ENCODE data around the gene UBASH3A. TPM values are rescaled to one million over a fixed set of nuclear protein-coding genes. Genes with fewer than 3 reads are reported as not detected.

UBASH3A gene
- polyA plus RNA-seq, 2 of the 4 experiments (the other 2 are of a cell fraction): not detected

GRCh38 chr21:42381347-42381984, 22.2 kb upstream of the UBASH3A start:
- 0% methylated on average over 1 of the region's 1 CpG for WGBS (ENCODE audit: missing lambda C conversion rate)
- Histone ChIP-seq H3K4me1 (no peaks in the 10 kb centered on the region; the same call in 2 of the 3 replicates), H3K4me3 (no peak overlapping the region), H3K27ac (no peak overlapping the region), H3K4me2 (no peak overlapping the region), H3K9me3 (peaks cover 9% of the 10 kb centered on the region; the same call in 2 of the 3 replicates)
- peak; percentile 26 to 61 for DNase-seq (ENCODE audit: low read depth in 1 of 2, low spot score in 1 of 2)
- ChIA-PET CTCF (interaction anchor here (0.8 to 3.0 kb wide), 20 partner anchors 11 to 236 kb away, joined by 3 to 14 read pairs (median 4); partner anchors contain the start of gene TFF1), POLR2A (no interaction called here)
- no peak for FAIRE-seq
- peak; percentile 77 to 89 for ATAC-seq
- peak; percentile 68 to 77 for TF ChIP-seq RAD21 (conservative IDR thresholded peaks at IDR 0.05 in 1 of 2, IDR thresholded peaks at IDR 0.05 in 1 of 2)
- TF ChIP-seq REST (IDR thresholded peaks at IDR 0.05): no peak
- no peak for TF ChIP-seq NR3C1 (IDR thresholded peaks at IDR 0.05)
- no peak for TF ChIP-seq RNF2 (IDR thresholded peaks at IDR 0.05; ENCODE audit: borderline replicate concordance, low read depth)
- TF ChIP-seq FOSB (CRISPR knock-in tag; IDR thresholded peaks at IDR 0.05): no peak
- peak; percentile 67 for TF ChIP-seq SMC3 (IDR thresholded peaks at IDR 0.05)
- no peak for TF ChIP-seq CBX8 (IDR thresholded peaks at IDR 0.05)
- no peak for TF ChIP-seq HOXA7 (CRISPR knock-in tag; IDR thresholded peaks at IDR 0.05)
- no peak for TF ChIP-seq HMGXB4 (CRISPR knock-in tag; IDR thresholded peaks at IDR 0.05; ENCODE audit: borderline replicate concordance)
- TF ChIP-seq MAFK (IDR thresholded peaks at IDR 0.05; ENCODE audit: partially characterized antibody): no peak
- TF ChIP-seq CTCF (IDR thresholded peaks at IDR 0.05): peak; percentile 59
- no peak for TF ChIP-seq HOXB5 (CRISPR knock-in tag; IDR thresholded peaks at IDR 0.05)
- TF ChIP-seq HEYL (CRISPR knock-in tag; IDR thresholded peaks at IDR 0.05): no peak
- no peak for TF ChIP-seq JUN (IDR thresholded peaks at IDR 0.05)
- no peak for TF ChIP-seq POLR2AphosphoS2 (conservative IDR thresholded peaks at IDR 0.05; ENCODE audit: low read length)
- no peak for TF ChIP-seq JUNB (IDR thresholded peaks at IDR 0.05)
- TF ChIP-seq KDM5A (IDR thresholded peaks at IDR 0.05): no peak
- TF ChIP-seq HDAC2 (IDR thresholded peaks at IDR 0.05): no peak

- Histone ChIP-seq H3K9me3 (peaks cover 9% of the 10 kb centered on the region; the same call in 2 of the 3 replicates), H3K4me1 (no peaks in the 10 kb centered on the region), H3K4me2 (no peak overlapping the region), H3K4me3 (no peak overlapping the region), H3K27ac (no peak overlapping the region)
- ATAC-seq (no peak), DNase-seq (ENCODE audit: low read depth in 1 of 2, low spot score in 1 of 2) (no peak), FAIRE-seq (no peak)
- ChIA-PET CTCF (interaction anchor here (0.7 to 3.0 kb wide), 6 partner anchors 14 to 73 kb away, joined by 3 to 14 read pairs (median 10); no protein-coding TSS in a partner anchor), POLR2A (no interaction called here)
- WGBS (ENCODE audit: missing lambda C conversion rate): 50% methylated on average over 3 of the region's 6 CpGs
- TF ChIP-seq KDM1A (IDR thresholded peaks at IDR 0.05; ENCODE audit: low read depth): no peak
Observed at GRCh38 chr21:42382915-42383314, 20.8 kb upstream of the UBASH3A start.

All from A549 (cell line).